IMR-90 (cell line): Measurements from ENCODE around the gene PPAT. TPM values are rescaled to one million over a fixed set of nuclear protein-coding genes. Genes with fewer than 3 reads are reported as not detected.

Experiments used
- ATAC-seq: fragments of 200-7000 bp; cut with Tn5 transposase; 2 replicates; pipeline ENCODE4 v1.9.1; 2020; ENCODE audit warnings: low read depth, mild to moderate bottlenecking, moderate library complexity
- BruUV-seq: library from RNA; stranded (reverse); fragments of 400-500 nt; replicated peaks from 2 replicates; lab custom pipeline; 2021; lab: Mats Ljungman, UMichigan
- CTCF ChIA-PET: fragments of 300-600 bp; formaldehyde crosslinking; extraction: SDS; loops from one replicate; lab custom pipeline; 2021; ENCODE audit warnings: antibody characterized with exemption; lab: Yijun Ruan, JAX
- POLR2A ChIA-PET: fragments of 300-600 bp; sonication (Branson Sonifier 250); formaldehyde crosslinking; loops from one replicate; lab custom pipeline; 2022; ENCODE audit warnings: antibody characterized with exemption; ENCODE audit not compliant: unreplicated experiment; lab: Charles Lee
- DNase-seq: peaks from one replicate; pipeline ENCODE4 v3.0.0; 2013
- H2AFZ ChIP-seq: replicated peaks from 2 replicates; pipeline ENCODE3; 2013; ENCODE audit warnings: low read length, mild to moderate bottlenecking; ENCODE audit not compliant: poor library complexity
- H2AK5ac ChIP-seq: 2 replicates; pipeline ENCODE4 v1.6.1; 2013; ENCODE audit warnings: low read depth, low read length, inconsistent platforms
- H2AK9ac ChIP-seq: replicated peaks from 2 replicates; pipeline ENCODE3; 2013; ENCODE audit warnings: mild to moderate bottlenecking, low read depth, low read length, moderate library complexity; ENCODE audit not compliant: poor library complexity
- H2BK120ac ChIP-seq: 2 replicates; pipeline ENCODE4 v1.6.1; 2013; ENCODE audit warnings: low read depth, low read length, inconsistent platforms
- H2BK15ac ChIP-seq: 3 replicates; pipeline ENCODE4 v1.6.1; 2013; ENCODE audit warnings: low read depth, low read length, inconsistent platforms
- H2BK20ac ChIP-seq: 2 replicates; pipeline ENCODE4 v1.6.1; 2013; ENCODE audit warnings: low read depth, mild to moderate bottlenecking, inconsistent platforms, low read length, moderate library complexity
- H2BK5ac ChIP-seq: 2 replicates; pipeline ENCODE4 v1.6.1; 2013; ENCODE audit warnings: mild to moderate bottlenecking, low read depth, low read length, inconsistent platforms; ENCODE audit not compliant: poor library complexity, severe bottlenecking
- H3K14ac ChIP-seq: replicated peaks from 2 replicates; pipeline ENCODE4 v1.6.1; 2013; ENCODE audit warnings: low read depth, low read length, inconsistent platforms
- H3K18ac ChIP-seq: 2 replicates; pipeline ENCODE4 v1.6.1; 2013; ENCODE audit warnings: low read depth, low read length, control low read depth
- H3K23ac ChIP-seq: 2 replicates; pipeline ENCODE4 v1.6.1; 2013; ENCODE audit warnings: low read depth, low read length, inconsistent platforms
- H3K27ac ChIP-seq: 2 replicates; pipeline ENCODE4 v1.5.1; 2013; ENCODE audit warnings: mild to moderate bottlenecking, control low read depth, low read length; ENCODE audit not compliant: insufficient read depth
- H3K27me3 ChIP-seq: 2 replicates; pipeline ENCODE4 v1.6.1; 2013; ENCODE audit warnings: low read length; ENCODE audit not compliant: control insufficient read depth, insufficient read depth
- H3K36me3 ChIP-seq: 2 replicates; pipeline ENCODE4 v1.6.1; 2013; ENCODE audit warnings: low read length, mixed read lengths; ENCODE audit not compliant: control insufficient read depth, insufficient read depth
- H3K4ac ChIP-seq: 2 replicates; pipeline ENCODE4 v1.6.1; 2013; ENCODE audit warnings: low read depth, low read length, inconsistent platforms
- H3K4me1 ChIP-seq: 2 replicates; pipeline ENCODE4 v1.6.1; 2013; ENCODE audit warnings: low read length, mixed read lengths; ENCODE audit not compliant: control insufficient read depth, insufficient read depth
- H3K4me2 ChIP-seq: 2 replicates; pipeline ENCODE4 v1.6.1; 2013; ENCODE audit warnings: low read depth, mild to moderate bottlenecking, control low read depth, low read length, moderate library complexity
- H3K4me3 ChIP-seq: 2 replicates; pipeline ENCODE4 v1.5.1; 2013; ENCODE audit warnings: low read depth, mild to moderate bottlenecking, control low read depth, low read length, moderate library complexity; ENCODE audit not compliant: insufficient read depth
- H3K56ac ChIP-seq: 2 replicates; pipeline ENCODE4 v1.6.1; 2013; ENCODE audit warnings: low read length, inconsistent platforms; ENCODE audit not compliant: insufficient read depth; ENCODE audit errors: extremely low read depth
- H3K79me1 ChIP-seq, 2 experiments: 2 replicates each; pipeline ENCODE4 v1.6.1; 2013; ENCODE audit warnings: low read length in 2 of 2, inconsistent platforms in 1 of 2, low read depth in 1 of 2
- H3K9ac ChIP-seq: 2 replicates; pipeline ENCODE4 v1.6.1; 2013; ENCODE audit warnings: low read depth, low read length, control low read depth
- H3K9me1 ChIP-seq: 2 replicates; pipeline ENCODE4 v1.6.1; 2013; ENCODE audit warnings: low read length, inconsistent platforms; ENCODE audit not compliant: insufficient read depth
- H3K9me3 ChIP-seq: 2 replicates; pipeline ENCODE4 v1.6.1; 2013; ENCODE audit warnings: low read length; ENCODE audit not compliant: control insufficient read depth, insufficient read depth
- H4K20me1 ChIP-seq: 2 replicates; pipeline ENCODE4 v1.6.1; 2013; ENCODE audit warnings: low read length, inconsistent platforms; ENCODE audit not compliant: insufficient read depth
- H4K5ac ChIP-seq: 2 replicates; pipeline ENCODE4 v1.6.1; 2013; ENCODE audit warnings: mild to moderate bottlenecking, low read depth, low read length, control low read depth
- H4K8ac ChIP-seq, 2 experiments: 2 replicates each; pipeline ENCODE4 v1.6.1; 2013; ENCODE audit warnings: low read depth in 2 of 2, low read length in 2 of 2, control low read depth in 1 of 2, inconsistent platforms in 1 of 2
- H4K91ac ChIP-seq: 2 replicates; pipeline ENCODE4 v1.6.1; 2013; ENCODE audit warnings: low read depth, low read length, inconsistent platforms; ENCODE audit not compliant: insufficient read depth
- BHLHE40 ChIP-seq: fragments of 150-350 bp; IDR thresholded peaks from 2 replicates; pipeline ENCODE4 v1.6.1; 2016; ENCODE audit warnings: mild to moderate bottlenecking, low read depth, low read length
- CEBPB ChIP-seq: IDR thresholded peaks from 2 replicates; pipeline ENCODE4 v1.6.1; 2012; ENCODE audit warnings: low read depth, low read length, improper control_type of control experiment
- CHD1 ChIP-seq: IDR thresholded peaks from 2 replicates; pipeline ENCODE4 v1.6.1; 2012; ENCODE audit warnings: low read depth, low read length, improper control_type of control experiment
- CTCF ChIP-seq: conservative IDR thresholded peaks from 2 replicates; pipeline ENCODE4 v1.5.1; 2012; ENCODE audit warnings: mild to moderate bottlenecking, low read depth, low read length, improper control_type of control experiment
- ELK1 ChIP-seq: fragments of 150-350 bp; IDR thresholded peaks from 2 replicates; pipeline ENCODE4 v1.6.1; 2016; ENCODE audit warnings: low read depth, mild to moderate bottlenecking, low read length, moderate library complexity, borderline replicate concordance
- MAFK ChIP-seq: IDR thresholded peaks from 2 replicates; pipeline ENCODE4 v1.6.1; 2012; ENCODE audit warnings: low read depth, low read length, improper control_type of control experiment
- MAZ ChIP-seq: IDR thresholded peaks from 2 replicates; pipeline ENCODE4 v1.6.1; 2012; ENCODE audit warnings: low read depth, mild to moderate bottlenecking, low read length, improper control_type of control experiment, moderate library complexity, borderline replicate concordance
- MXI1 ChIP-seq: IDR thresholded peaks from 2 replicates; pipeline ENCODE4 v1.6.1; 2012; ENCODE audit warnings: low read depth, mild to moderate bottlenecking, low read length, moderate library complexity, borderline replicate concordance
- NFE2L2 ChIP-seq: fragments of 150-350 bp; IDR thresholded peaks from 2 replicates; pipeline ENCODE4 v1.6.1; 2016; ENCODE audit warnings: low read depth, mild to moderate bottlenecking, low read length
- RAD21 ChIP-seq: IDR thresholded peaks from 2 replicates; pipeline ENCODE4 v1.6.1; 2012; ENCODE audit warnings: low read length, improper control_type of control experiment
- RCOR1 ChIP-seq: IDR thresholded peaks from 2 replicates; pipeline ENCODE4 v1.6.1; 2012; ENCODE audit warnings: mild to moderate bottlenecking, low read length, improper control_type of control experiment; ENCODE audit not compliant: insufficient replicate concordance
- RFX5 ChIP-seq: IDR thresholded peaks from 2 replicates; pipeline ENCODE4 v1.8.0; 2012; ENCODE audit warnings: low read depth, mild to moderate bottlenecking, low read length, moderate library complexity
- USF2 ChIP-seq: fragments of 150-350 bp; IDR thresholded peaks from 2 replicates; pipeline ENCODE4 v1.6.1; 2017; ENCODE audit warnings: mild to moderate bottlenecking, antibody characterized with exemption, low read length, low read depth
- dilution Hi-C: fragments of 300-500 bp; cut with HindIII; formaldehyde crosslinking; loops from one replicate; pipeline ENCODE4 v1.14.3; 2018; ENCODE audit warnings: low sequenced_read_pairs; ENCODE audit not compliant: unreplicated experiment
- in situ Hi-C: fragments of 300-500 bp; cut with MboI; formaldehyde crosslinking; loops from 3 replicates; pipeline ENCODE4 v1.14.3; 2019; ENCODE audit warnings: low sequenced_read_pairs, inconsistent platforms, mixed read lengths
- intact Hi-C: fragments of 100-400 bp; cut with micrococcal nuclease; formaldehyde crosslinking; loops from 2 replicates; pipeline ENCODE4 v1.10.0; 2022
- polyA plus RNA-seq, 3 experiments: library from polyadenylated mRNA; depleted of rRNA; stranded (reverse); fragments of >200 nt; gene quantifications; 2 replicates each; pipeline ENCODE4 v1.2.3, GENCODE V29; 2012; ENCODE audit warnings: low replicate concordance in 1 of 3
- total RNA-seq: library from RNA; depleted of rRNA; stranded (reverse); fragments of >200 nt; gene quantifications from 2 replicates; pipeline ENCODE4 v1.2.3, GENCODE V29; 2012

The PPAT gene
- total and polyA plus RNA-seq, 2 of the 4 experiments (the other 2 are of a cell fraction), result 7.0 to 21.1 TPM

- no peak overlapping the region for H3K4me3 ChIP-seq
- H3K23ac ChIP-seq, result no peak overlapping the region
- no peak overlapping the region for H2AK9ac ChIP-seq
- H2AFZ ChIP-seq, result no peak overlapping the region
- H3K4me2 ChIP-seq, result no peak overlapping the region
- 0 out of 2 replicates have a peak, but pooled peaks cover 3% of the 10 kb centered on the region for H4K20me1 ChIP-seq
- no TSS peak for BruUV-seq
- intact Hi-C loops, result no loop called here
- H2BK15ac ChIP-seq, result no peak overlapping the region
- H2BK5ac ChIP-seq, result no peak overlapping the region
- H2BK20ac ChIP-seq, result no peak overlapping the region
- no peak overlapping the region for H4K8ac ChIP-seq
- no peaks in the 10 kb centered on the region for H3K9me3 ChIP-seq
- peaks cover 10% of the 10 kb centered on the region; the same call in 1 of the 2 replicates for H3K9me1 ChIP-seq
- DNase-seq, result no peak
- H3K27ac ChIP-seq, result no peak overlapping the region
- H3K4ac ChIP-seq, result no peak overlapping the region
- peaks cover 16% of the 10 kb centered on the region for H3K36me3 ChIP-seq
- peaks cover 28 to 50% of the 10 kb centered on the region in 2 experiments; a peak in 3 of 4 replicates for H3K79me1 ChIP-seq
- no peaks in the 10 kb centered on the region for H3K27me3 ChIP-seq
- in situ Hi-C loops, result no loop called here
- H2AK5ac ChIP-seq, result no peak overlapping the region
- POLR2A ChIA-PET, result interaction anchor here (0.6 kb wide), 1 partner anchor 38 kb away, joined by 3 read pairs; no protein-coding TSS in a partner anchor
- no peak overlapping the region for H4K5ac ChIP-seq
- TF ChIP-seq CHD1, result no peak
- no peak for TF ChIP-seq NFE2L2
- no peak for TF ChIP-seq MAZ
- no peak for TF ChIP-seq BHLHE40
- TF ChIP-seq RFX5, result no peak
- no peak for TF ChIP-seq MXI1
- no peak for TF ChIP-seq CTCF
- TF ChIP-seq RCOR1, result no peak
- TF ChIP-seq CEBPB, result no peak
- TF ChIP-seq RAD21, result no peak
- TF ChIP-seq ELK1, result no peak
- TF ChIP-seq MAFK, result no peak
- TF ChIP-seq USF2, result no peak
- peaks cover 6% of the 10 kb centered on the region for H3K4me1 ChIP-seq
- CTCF ChIA-PET, result no interaction called here
- H2BK120ac ChIP-seq, result no peak overlapping the region
- H3K18ac ChIP-seq, result no peak overlapping the region
- dilution Hi-C loops, result no loop called here
- no peak overlapping the region for H4K91ac ChIP-seq
- ATAC-seq, result no peak
- H3K56ac ChIP-seq, result no peak overlapping the region
- no peak overlapping the region for H3K14ac ChIP-seq
- H3K9ac ChIP-seq, result no peak overlapping the region
Observed at GRCh38 chr4:56462157-56462556, 26.7 kb upstream of the PPAT start.
